HepG2 (cell line): ENCODE results near the gene IER2. TPM values are rescaled to one million over a fixed set of nuclear protein-coding genes. Genes with fewer than 3 reads are reported as not detected.
A peak's percentile ranks its signal among the peaks of the same experiment; 100 is the strongest.

Source experiments
- ATAC-seq: fragments of 200-7000 bp; cut with Tn5 transposase; 3 replicates; pipeline ENCODE4 v1.9.1; 2020; ENCODE audit warnings: mild to moderate bottlenecking, moderate library complexity
- BruUV-seq: library from RNA; stranded (reverse); fragments of 400-500 nt; replicated peaks from 2 replicates; lab custom pipeline; 2021; lab: Mats Ljungman, UMichigan
- CTCF ChIA-PET: fragments of 300-600 bp; formaldehyde crosslinking; extraction: SDS; loops from one replicate; lab custom pipeline; 2021; ENCODE audit warnings: low total read pairs, inconsistent platforms, low intra/inter-chr PET ratio; lab: Yijun Ruan, JAX
- POLR2A ChIA-PET: fragments of 350-600 bp; sonication (Branson Sonifier 250); formaldehyde crosslinking; loops from one replicate; lab custom pipeline; 2020; ENCODE audit warnings: antibody characterized with exemption, inconsistent platforms; lab: Yijun Ruan, JAX
- DNase-seq: peaks from one replicate; pipeline ENCODE4 v3.0.0-alpha.2; 2015; ENCODE audit warnings: low spot score
- FAIRE-seq: peaks from 3 replicates; lab custom pipeline; 2011; peaks lifted over from hg19 to GRCh38; lab: Jason Lieb, UNC
- H2AFZ ChIP-seq: one replicate; pipeline ENCODE4 v1.6.1; 2011; ENCODE audit warnings: low read length, inconsistent platforms
- H3K27ac ChIP-seq: fragments of 300-600 bp; 3 replicates; pipeline ENCODE4 v1.8.0; 2011; ENCODE audit warnings: mixed run types, mild to moderate bottlenecking, mixed read lengths, low read length, inconsistent platforms; ENCODE audit not compliant: insufficient read depth; ENCODE audit errors: extremely low read length
- H3K27me3 ChIP-seq, 2 experiments: fragments of 200-600 bp in 1 of 2; 2 replicates in 1 of 2; 3 replicates in 1 of 2; pipeline versions ENCODE4 v1.6.0 to v1.8.0; 2011; ENCODE audit warnings: low read length in 2 of 2, mild to moderate bottlenecking in 2 of 2, moderate library complexity in 2 of 2, inconsistent platforms in 1 of 2; ENCODE audit not compliant: insufficient read depth in 2 of 2, control insufficient read depth in 1 of 2
- H3K36me3 ChIP-seq, 2 experiments: fragments of 200-600 bp in 1 of 2; replicated peaks in 1 of 2; 2 replicates in 1 of 2; 3 replicates in 1 of 2; pipeline versions ENCODE4 v1.5.1 to v1.8.0; 2011; ENCODE audit warnings: low read length in 2 of 2, inconsistent platforms in 1 of 2; ENCODE audit not compliant: insufficient read depth in 2 of 2, control insufficient read depth in 1 of 2
- H3K4me1 ChIP-seq: 2 replicates; pipeline ENCODE4 v1.5.1; 2012; ENCODE audit warnings: low read length, inconsistent platforms; ENCODE audit not compliant: insufficient read depth
- H3K4me2 ChIP-seq: 2 replicates; pipeline ENCODE4 v1.6.0; 2011; ENCODE audit warnings: low read depth, low read length, inconsistent platforms
- H3K4me3 ChIP-seq, 3 experiments: fragments of 200-600 bp in 1 of 3; sonication (generic), shearing (Covaris generic) in 1 of 3; replicated peaks in 1 of 3; 2 replicates each; pipeline ENCODE4 v1.5.1; 2011 to 2016; ENCODE audit warnings: low read length in 3 of 3, inconsistent platforms in 2 of 3, low read depth in 2 of 3, mild to moderate bottlenecking in 2 of 3, control low read depth in 1 of 3, mixed read lengths in 1 of 3; ENCODE audit not compliant: insufficient read depth in 1 of 3
- H3K79me2 ChIP-seq: one replicate; pipeline ENCODE4 v1.6.1; 2011; ENCODE audit warnings: low read length, inconsistent platforms; ENCODE audit not compliant: insufficient read depth
- H3K9ac ChIP-seq: 2 replicates; pipeline ENCODE4 v1.6.0; 2011; ENCODE audit warnings: mild to moderate bottlenecking, low read depth, low read length, inconsistent platforms; ENCODE audit not compliant: insufficient read depth
- H3K9me3 ChIP-seq: 2 replicates; pipeline ENCODE4 v1.5.1; 2012; ENCODE audit warnings: mild to moderate bottlenecking, low read length
- H4K20me1 ChIP-seq: 2 replicates; pipeline ENCODE4 v1.6.0; 2011; ENCODE audit warnings: inconsistent platforms, mild to moderate bottlenecking, low read length, moderate library complexity; ENCODE audit not compliant: insufficient read depth
- FOSL2 ChIP-seq: sonication (generic); formaldehyde crosslinking; IDR thresholded peaks from 2 replicates; pipeline ENCODE4 v1.4.0; 2020; ENCODE audit warnings: missing genetic modification reagents
- GABPB1 ChIP-seq: IDR thresholded peaks from 2 replicates; pipeline ENCODE4 v1.6.1; 2016; ENCODE audit warnings: mild to moderate bottlenecking, missing genetic modification reagents, moderate library complexity, missing compliant biosample characterization
- HIVEP1 ChIP-seq: sonication (generic); formaldehyde crosslinking; IDR thresholded peaks from 2 replicates; pipeline ENCODE4 v1.4.0; 2020; ENCODE audit warnings: mild to moderate bottlenecking, missing genetic modification reagents
- PRPF4 ChIP-seq: fragments of 200-400 bp; formaldehyde crosslinking; IDR thresholded peaks from 2 replicates; pipeline ENCODE4 v1.6.1; 2016; ENCODE audit warnings: low read length, low read depth; ENCODE audit not compliant: poor library complexity, severe bottlenecking
- SIX4 ChIP-seq: sonication (generic); formaldehyde crosslinking; IDR thresholded peaks from 2 replicates; pipeline ENCODE4 v1.4.0; 2020; ENCODE audit warnings: missing genetic modification reagents
- ZBTB7A ChIP-seq: sonication (generic); formaldehyde crosslinking; IDR thresholded peaks from 2 replicates; pipeline ENCODE4 v1.8.0; 2022; ENCODE audit warnings: mild to moderate bottlenecking, missing genetic modification reagents
- ZNF143 ChIP-seq: sonication (generic); formaldehyde crosslinking; IDR thresholded peaks from 2 replicates; pipeline ENCODE4 v1.4.0; 2020; ENCODE audit warnings: missing genetic modification reagents
- ZNF20 ChIP-seq: sonication (generic); formaldehyde crosslinking; IDR thresholded peaks from 2 replicates; pipeline ENCODE4 v1.4.0; 2020; ENCODE audit warnings: mild to moderate bottlenecking, moderate library complexity, missing genetic modification reagents
- ZNF546 ChIP-seq: sonication (generic); formaldehyde crosslinking; conservative IDR thresholded peaks from 2 replicates; pipeline ENCODE4 v1.8.1; 2023; ENCODE audit warnings: mild to moderate bottlenecking, missing genetic modification reagents
- ZNF563 ChIP-seq: sonication (generic); formaldehyde crosslinking; IDR thresholded peaks from 2 replicates; pipeline ENCODE4 v1.8.0; 2022; ENCODE audit warnings: mild to moderate bottlenecking, moderate library complexity, missing genetic modification reagents
- ZNF737 ChIP-seq: sonication (generic); formaldehyde crosslinking; IDR thresholded peaks from 2 replicates; pipeline ENCODE4 v1.5.0; 2020; ENCODE audit warnings: missing genetic modification reagents, mild to moderate bottlenecking, borderline replicate concordance
- WGBS: methylation state at CpG from one replicate; pipeline ENCODE4 v1.1.6; 2017; ENCODE audit warnings: low lambda C conversion rate; 5-methylcytosine and 5-hydroxymethylcytosine counted together
- in situ Hi-C: cut with HindIII; loops from 2 replicates; pipeline ENCODE4 v1.10.0; 2017; ENCODE audit warnings: low pct_unique_long_range_greater_than_20kb; ENCODE audit not compliant: extremely low pct_ligation_motif_present
- intact Hi-C: fragments of 100-400 bp; cut with micrococcal nuclease; formaldehyde crosslinking; loops from one replicate; pipeline ENCODE4 v1.10.0; 2022; ENCODE audit not compliant: unreplicated experiment
- polyA plus RNA-seq, 8 experiments: library from polyadenylated mRNA; depleted of rRNA in 3 of 8; stranded (reverse) in 7 of 8; unstranded in 1 of 8; fragments of >200 nt; fragmentation: Illumina TruSeq in 4 of 8; extraction: Trizol in 4 of 8; gene quantifications; 2 replicates each; pipeline versions ENCODE4 v1.2.1 to v1.2.3, GENCODE V29; 2011 to 2016; ENCODE audit warnings: low read depth in 4 of 8, missing spikeins in 1 of 8, mixed read lengths in 1 of 8; ENCODE audit not compliant: insufficient read depth in 1 of 8
- total RNA-seq, 5 experiments: library from RNA; depleted of rRNA; stranded (reverse); fragments of >200 nt; fragmentation: Illumina TruSeq; extraction: Trizol; gene quantifications; 2 replicates each; pipeline ENCODE4 v1.2.3, GENCODE V29; 2016; ENCODE audit warnings: low read depth in 1 of 5
- TF ChIP-seq, protein P1 (sequence below): sonication (generic); formaldehyde crosslinking; IDR thresholded peaks from 2 replicates; pipeline ENCODE4 v1.4.0; 2020; ENCODE audit warnings: mild to moderate bottlenecking, missing genetic modification reagents, borderline replicate concordance
- TF ChIP-seq, protein P2 (sequence below): sonication (generic); formaldehyde crosslinking; IDR thresholded peaks from 2 replicates; pipeline ENCODE4 v1.5.0; 2020; ENCODE audit warnings: mild to moderate bottlenecking, missing genetic modification reagents, borderline replicate concordance
- TF ChIP-seq, protein P3 (sequence below): sonication (generic); formaldehyde crosslinking; IDR thresholded peaks from 2 replicates; pipeline ENCODE4 v1.4.0; 2020; ENCODE audit warnings: missing genetic modification reagents

Gene IER2
- total and polyA plus RNA-seq, 2 of the 13 experiments (the other 11 are each of a cell fraction or from before 2014, with no cell fraction given), result 10.1 to 14.3 TPM

DNA sequence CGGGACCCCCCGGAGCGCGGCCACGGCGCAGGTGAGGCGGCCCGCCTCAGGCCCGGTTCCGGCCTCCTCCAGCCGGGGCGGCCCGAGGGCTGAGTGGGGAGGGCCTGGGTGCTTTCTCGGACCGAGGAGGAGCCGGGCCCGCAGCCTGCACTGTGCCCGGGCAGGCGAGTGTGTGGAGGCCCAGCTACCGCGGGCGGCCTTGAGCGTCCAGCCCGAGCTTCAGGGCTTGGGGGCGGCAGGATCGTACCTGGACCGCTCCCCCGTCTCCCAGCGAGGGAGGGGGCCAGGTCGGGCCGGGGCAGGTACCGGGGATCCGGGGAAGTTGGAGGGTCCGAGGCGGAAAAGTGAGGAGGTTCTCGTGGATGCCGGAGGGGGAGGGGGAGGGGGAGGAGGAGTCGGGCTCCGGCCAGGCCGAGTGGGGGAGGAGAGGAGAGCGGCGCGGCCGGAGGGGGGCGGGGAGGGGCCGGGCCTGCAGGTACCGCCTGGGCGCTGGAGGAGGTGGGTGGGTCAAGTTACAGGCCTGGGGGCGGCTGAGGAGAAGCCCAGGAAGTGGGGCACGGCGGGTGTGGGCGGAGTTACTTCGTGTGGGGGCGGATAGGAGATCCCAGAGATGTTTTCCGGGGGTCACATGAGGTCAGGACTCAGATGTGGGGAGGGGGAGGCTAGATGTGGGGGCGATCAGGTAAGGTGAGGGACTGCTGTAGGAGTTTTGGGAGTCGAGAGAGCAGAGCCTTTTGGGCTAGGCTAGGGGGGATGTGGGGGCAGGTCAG, 31.6 kb upstream of the IER2 start:
- Histone ChIP-seq H4K20me1 (peaks cover 22% of the 10 kb centered on the region), H3K4me2 (peak overlapping the region; percentile 85), H3K27ac (peak overlapping the region; percentile 91), H3K27me3 (no peaks in the 10 kb centered on the region; a peak in 1 of 5 replicates), H3K9ac (peak overlapping the region; percentile 99), H3K4me1 (peaks cover 42% of the 10 kb centered on the region), H3K79me2 (peaks cover 69% of the 10 kb centered on the region), H3K9me3 (no peaks in the 10 kb centered on the region), H3K36me3 (peaks cover 7 to 27% of the 10 kb centered on the region in 2 experiments; a peak in 4 of 5 replicates), H2AFZ (no peak overlapping the region), H3K4me3 (peak overlapping the region; percentile 95 to 99 (median 99))
- CTCF ChIA-PET, result no interaction called here
- WGBS, result 4% methylated on average over 29 of the region's 57 CpGs
- intact Hi-C loops (loop anchor here (5.0 kb wide), 1 partner anchor 34 kb away; the partner anchor contains the start of genes IER2 and STX10), in situ Hi-C loops (loop anchor here (5.0 kb wide), 1 partner anchor 34 kb away; the partner anchor contains the start of genes IER2 and STX10)
- POLR2A ChIA-PET, result interaction anchor here (0.9 to 2.7 kb wide), 14 partner anchors 10 to 185 kb away, joined by 3 to 20 read pairs (median 5); partner anchors contain the start of genes FARSA, IER2 and STX10
- ATAC-seq (peak; percentile 26), FAIRE-seq (no peak), DNase-seq (peak; percentile 50)
- BruUV-seq, result no TSS peak
- no peak for TF ChIP-seq ZNF143
- TF ChIP-seq SIX4 (CRISPR knock-in tag), result peak; percentile 81
- TF ChIP-seq, protein P1, sequence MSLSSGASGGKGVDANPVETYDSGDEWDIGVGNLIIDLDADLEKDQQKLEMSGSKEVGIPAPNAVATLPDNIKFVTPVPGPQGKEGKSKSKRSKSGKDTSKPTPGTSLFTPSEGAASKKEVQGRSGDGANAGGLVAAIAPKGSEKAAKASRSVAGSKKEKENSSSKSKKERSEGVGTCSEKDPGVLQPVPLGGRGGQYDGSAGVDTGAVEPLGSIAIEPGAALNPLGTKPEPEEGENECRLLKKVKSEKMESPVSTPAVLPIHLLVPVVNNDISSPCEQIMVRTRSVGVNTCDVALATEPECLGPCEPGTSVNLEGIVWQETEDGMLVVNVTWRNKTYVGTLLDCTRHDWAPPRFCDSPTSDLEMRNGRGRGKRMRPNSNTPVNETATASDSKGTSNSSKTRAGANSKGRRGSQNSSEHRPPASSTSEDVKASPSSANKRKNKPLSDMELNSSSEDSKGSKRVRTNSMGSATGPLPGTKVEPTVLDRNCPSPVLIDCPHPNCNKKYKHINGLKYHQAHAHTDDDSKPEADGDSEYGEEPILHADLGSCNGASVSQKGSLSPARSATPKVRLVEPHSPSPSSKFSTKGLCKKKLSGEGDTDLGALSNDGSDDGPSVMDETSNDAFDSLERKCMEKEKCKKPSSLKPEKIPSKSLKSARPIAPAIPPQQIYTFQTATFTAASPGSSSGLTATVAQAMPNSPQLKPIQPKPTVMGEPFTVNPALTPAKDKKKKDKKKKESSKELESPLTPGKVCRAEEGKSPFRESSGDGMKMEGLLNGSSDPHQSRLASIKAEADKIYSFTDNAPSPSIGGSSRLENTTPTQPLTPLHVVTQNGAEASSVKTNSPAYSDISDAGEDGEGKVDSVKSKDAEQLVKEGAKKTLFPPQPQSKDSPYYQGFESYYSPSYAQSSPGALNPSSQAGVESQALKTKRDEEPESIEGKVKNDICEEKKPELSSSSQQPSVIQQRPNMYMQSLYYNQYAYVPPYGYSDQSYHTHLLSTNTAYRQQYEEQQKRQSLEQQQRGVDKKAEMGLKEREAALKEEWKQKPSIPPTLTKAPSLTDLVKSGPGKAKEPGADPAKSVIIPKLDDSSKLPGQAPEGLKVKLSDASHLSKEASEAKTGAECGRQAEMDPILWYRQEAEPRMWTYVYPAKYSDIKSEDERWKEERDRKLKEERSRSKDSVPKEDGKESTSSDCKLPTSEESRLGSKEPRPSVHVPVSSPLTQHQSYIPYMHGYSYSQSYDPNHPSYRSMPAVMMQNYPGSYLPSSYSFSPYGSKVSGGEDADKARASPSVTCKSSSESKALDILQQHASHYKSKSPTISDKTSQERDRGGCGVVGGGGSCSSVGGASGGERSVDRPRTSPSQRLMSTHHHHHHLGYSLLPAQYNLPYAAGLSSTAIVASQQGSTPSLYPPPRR (CRISPR knock-in tag), result peak; percentile 44; the same call in 1 of the 2 replicates
- TF ChIP-seq, protein P2, sequence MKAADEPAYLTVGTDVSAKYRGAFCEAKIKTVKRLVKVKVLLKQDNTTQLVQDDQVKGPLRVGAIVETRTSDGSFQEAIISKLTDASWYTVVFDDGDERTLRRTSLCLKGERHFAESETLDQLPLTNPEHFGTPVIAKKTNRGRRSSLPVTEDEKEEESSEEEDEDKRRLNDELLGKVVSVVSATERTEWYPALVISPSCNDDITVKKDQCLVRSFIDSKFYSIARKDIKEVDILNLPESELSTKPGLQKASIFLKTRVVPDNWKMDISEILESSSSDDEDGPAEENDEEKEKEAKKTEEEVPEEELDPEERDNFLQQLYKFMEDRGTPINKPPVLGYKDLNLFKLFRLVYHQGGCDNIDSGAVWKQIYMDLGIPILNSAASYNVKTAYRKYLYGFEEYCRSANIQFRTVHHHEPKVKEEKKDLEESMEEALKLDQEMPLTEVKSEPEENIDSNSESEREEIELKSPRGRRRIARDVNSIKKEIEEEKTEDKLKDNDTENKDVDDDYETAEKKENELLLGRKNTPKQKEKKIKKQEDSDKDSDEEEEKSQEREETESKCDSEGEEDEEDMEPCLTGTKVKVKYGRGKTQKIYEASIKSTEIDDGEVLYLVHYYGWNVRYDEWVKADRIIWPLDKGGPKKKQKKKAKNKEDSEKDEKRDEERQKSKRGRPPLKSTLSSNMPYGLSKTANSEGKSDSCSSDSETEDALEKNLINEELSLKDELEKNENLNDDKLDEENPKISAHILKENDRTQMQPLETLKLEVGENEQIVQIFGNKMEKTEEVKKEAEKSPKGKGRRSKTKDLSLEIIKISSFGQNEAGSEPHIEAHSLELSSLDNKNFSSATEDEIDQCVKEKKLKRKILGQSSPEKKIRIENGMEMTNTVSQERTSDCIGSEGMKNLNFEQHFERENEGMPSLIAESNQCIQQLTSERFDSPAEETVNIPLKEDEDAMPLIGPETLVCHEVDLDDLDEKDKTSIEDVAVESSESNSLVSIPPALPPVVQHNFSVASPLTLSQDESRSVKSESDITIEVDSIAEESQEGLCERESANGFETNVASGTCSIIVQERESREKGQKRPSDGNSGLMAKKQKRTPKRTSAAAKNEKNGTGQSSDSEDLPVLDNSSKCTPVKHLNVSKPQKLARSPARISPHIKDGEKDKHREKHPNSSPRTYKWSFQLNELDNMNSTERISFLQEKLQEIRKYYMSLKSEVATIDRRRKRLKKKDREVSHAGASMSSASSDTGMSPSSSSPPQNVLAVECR (CRISPR knock-in tag), result peak; percentile 43; the same call in 1 of the 2 replicates
- TF ChIP-seq, protein P3, sequence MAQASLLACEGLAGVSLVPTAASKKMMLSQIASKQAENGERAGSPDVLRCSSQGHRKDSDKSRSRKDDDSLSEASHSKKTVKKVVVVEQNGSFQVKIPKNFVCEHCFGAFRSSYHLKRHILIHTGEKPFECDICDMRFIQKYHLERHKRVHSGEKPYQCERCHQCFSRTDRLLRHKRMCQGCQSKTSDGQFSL (CRISPR knock-in tag), result no peak
- TF ChIP-seq ZNF737 (CRISPR knock-in tag), result no peak
- no peak for TF ChIP-seq ZBTB7A (CRISPR knock-in tag)
- TF ChIP-seq GABPB1 (CRISPR knock-in tag), result peak; percentile 39; the same call in 1 of the 2 replicates
- no peak for TF ChIP-seq ZNF546 (CRISPR knock-in tag)
- peak; percentile 62; the same call in 1 of the 2 replicates for TF ChIP-seq HIVEP1 (CRISPR knock-in tag)
- TF ChIP-seq PRPF4, result peak; percentile 62
- no peak for TF ChIP-seq ZNF563 (CRISPR knock-in tag)
- TF ChIP-seq FOSL2 (CRISPR knock-in tag), result no peak
- TF ChIP-seq ZNF20 (CRISPR knock-in tag), result no peak
